Medulla oblongata (tissue), 1 donor: Measurements from ENCODE around the gene CCDC142.
"Not testable (repeated sequence)": the region's sequence is repeated elsewhere in the genome, so short reads cannot be mapped to it uniquely, and the experiment has no call there.

ENCODE experiments used
- DNase-seq: peaks from one replicate; pipeline ENCODE4 v3.0.0-alpha.2; 2015; ENCODE audit errors: extremely low spot score

Gene CCDC142

DNA sequence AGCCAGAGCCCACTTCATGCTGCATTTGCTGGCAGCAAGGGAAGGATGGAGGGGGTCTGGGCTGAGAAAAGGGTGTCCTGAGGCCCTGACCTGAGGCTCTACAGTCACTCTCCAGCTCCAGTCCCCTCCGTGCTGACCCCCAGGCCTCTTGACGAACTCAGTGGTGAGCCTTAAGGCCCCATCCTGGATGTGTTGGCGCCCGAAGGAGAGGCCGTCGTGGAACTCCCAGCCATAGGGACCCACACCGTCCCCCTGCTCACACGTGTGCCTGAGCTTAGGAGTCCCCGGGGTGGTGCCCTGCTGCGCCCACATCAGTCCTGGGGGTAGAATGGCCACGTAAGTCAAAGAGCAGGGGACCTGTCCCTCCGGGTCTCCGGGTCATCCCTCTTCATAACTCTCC is 18.4 kb downstream of the CCDC142 start:
- no peak for DNase-seq

DNA sequence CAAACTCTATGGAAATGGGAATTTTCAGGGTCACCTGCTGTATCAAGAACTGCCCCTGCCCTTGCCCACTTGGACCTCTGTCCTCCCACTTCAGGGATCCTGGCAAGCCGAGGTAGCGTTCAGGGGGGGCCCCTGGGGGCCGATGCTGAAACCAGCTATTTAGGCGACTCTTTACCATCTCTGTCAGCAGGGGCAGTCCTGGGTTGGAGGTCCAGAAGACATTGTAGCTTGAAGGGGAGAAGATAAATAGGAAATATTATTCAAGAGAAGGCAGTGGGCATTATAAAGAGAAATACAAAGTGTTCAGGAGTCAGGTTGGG is 20.1 kb downstream of the CCDC142 start:
- DNase-seq: no peak

DNA sequence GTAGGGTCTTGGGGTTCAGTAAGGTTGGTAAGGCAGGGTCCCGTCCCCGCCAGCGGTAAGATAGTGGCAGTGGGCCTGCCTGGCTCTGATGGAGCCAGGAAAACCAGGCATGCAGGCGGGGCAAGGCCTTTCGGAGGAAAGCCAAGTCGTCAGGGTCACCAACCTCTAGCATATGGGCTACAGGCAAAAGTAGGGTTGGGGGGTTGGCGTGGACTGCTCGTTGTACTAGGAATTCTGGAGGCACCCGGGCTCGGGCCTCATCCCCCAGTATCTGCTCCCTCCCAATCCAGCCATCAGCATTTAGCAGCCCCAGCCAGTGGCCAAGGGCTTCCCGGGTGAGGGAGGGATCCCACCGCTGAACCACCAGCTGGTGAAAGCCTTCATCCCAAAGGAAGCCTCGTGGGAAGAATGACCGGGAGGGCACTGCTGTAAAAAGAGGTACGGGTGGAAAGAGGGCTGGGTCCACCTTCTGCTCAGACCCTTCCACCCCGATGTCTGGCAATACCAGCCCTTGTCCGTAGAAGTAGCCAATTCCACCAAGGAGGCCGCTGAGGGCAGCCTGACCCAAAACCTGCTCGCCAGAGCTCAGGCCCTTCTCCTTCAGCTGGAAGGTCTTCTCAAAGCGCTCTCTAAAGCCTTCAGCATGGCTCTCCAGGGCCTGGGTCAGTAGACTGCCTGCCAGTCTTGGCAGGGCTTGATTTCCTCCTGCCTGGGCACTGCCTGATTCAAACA is 20.6 kb downstream of the CCDC142 start:
- DNase-seq: no peak

DNA sequence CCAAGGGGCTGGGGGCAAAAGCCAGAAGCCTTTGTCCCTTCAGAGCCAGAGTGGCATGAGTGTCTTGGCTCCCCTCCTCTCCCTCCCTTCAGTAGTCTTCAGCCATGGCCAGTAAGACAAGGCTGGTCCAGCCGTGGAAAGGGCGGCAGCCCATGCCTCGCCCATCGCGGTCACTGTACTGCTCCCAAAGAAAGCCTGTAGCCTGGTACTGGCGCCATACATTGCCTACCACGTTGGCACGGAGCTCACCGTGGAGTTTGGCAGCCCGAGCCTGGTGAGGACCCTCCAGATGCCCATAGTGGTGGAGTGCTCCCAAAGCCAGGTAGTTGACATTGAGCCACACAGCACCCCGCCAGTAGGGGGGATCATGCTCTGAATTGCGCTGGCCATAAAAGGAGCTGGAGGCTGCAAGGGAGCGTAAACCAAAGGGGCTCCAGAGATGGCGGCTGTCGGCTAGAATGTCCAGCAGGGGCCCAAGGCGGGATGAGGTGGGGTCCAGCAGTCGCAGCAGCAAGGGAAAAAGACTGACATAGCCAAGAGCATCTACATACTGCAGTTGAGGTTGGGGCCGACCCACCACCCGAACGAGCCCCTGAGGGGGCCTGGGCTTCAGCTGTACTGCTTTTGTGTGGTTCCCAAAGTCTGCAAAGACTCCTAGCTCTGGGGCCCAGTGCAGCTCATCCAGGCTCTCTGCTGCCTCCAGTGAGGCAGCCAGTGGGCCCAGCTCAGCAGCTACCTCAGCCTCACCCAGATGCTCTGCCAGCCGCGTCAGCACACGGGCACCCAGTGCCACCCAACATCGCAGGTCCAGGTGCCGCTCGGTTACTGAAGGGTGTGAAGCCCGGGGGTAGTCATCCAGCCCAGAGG is 21.4 kb downstream of the CCDC142 start:
- DNase-seq: no peak

DNA sequence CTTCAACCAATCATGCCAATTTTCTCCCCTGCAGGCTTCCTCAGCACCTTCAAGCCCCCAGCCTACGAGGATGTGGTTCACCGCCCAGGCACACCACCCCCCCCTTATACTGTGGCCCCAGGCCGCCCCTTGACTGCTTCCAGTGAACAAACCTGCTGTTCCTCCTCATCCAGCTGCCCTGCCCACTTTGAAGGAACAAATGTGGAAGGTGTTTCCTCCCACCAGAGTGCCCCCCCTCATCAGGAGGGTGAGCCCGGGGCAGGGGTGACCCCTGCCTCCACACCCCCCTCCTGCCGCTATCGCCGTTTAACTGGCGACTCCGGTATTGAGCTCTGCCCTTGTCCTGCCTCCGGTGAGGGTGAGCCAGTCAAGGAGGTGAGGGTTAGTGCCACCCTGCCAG is 22.6 kb downstream of the CCDC142 start:
- not testable (repeated sequence) for DNase-seq

DNA sequence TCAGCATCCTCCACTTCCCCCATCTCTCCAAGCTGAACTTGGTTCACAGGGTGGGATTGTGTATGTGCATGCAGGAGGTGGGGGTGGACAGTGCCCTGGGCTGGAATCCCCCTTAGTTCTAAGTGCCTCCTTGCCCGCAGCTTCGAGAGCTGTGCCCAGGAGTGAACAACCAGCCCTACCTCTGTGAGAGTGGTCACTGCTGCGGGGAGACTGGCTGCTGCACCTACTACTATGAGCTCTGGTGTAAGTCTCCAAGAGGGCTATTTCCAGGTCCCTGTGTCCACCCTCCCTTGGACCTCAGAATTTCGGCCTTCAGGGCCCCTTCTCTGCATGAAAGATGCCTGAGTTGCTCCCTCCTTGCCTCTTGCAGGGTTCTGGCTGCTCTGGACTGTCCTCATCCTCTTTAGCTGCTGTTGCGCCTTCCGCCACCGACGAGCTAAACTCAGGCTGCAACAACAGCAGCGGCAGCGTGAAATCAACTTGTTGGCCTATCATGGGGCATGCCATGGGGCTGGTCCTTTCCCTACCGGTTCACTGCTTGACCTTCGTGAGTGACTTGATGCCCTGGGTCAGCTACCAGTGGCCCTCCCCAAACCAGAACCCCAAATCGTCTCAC is 23.2 kb downstream of the CCDC142 start:
- not testable (repeated sequence) for DNase-seq

DNA sequence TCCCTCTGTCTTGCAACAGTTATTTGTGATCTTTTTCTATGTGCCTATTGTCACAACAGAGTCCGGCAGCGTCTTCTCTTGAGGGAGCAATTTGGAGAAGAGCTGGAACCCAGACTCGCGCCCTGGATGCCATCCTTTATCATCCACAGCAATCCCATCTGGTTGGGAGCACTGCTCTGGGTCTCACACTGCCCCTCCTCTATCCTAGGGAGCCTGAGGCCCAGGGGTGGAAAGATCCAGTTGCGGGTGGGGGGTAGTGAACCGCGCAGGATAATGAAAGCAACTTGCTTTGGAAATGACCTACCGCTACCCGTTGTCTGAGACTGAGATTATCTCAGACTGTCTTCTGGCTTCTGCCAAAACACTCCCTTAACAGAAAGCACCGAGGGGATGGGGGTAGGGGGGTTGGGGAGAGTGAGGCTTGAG is 23.8 kb downstream of the CCDC142 start:
- DNase-seq: no peak

DNA sequence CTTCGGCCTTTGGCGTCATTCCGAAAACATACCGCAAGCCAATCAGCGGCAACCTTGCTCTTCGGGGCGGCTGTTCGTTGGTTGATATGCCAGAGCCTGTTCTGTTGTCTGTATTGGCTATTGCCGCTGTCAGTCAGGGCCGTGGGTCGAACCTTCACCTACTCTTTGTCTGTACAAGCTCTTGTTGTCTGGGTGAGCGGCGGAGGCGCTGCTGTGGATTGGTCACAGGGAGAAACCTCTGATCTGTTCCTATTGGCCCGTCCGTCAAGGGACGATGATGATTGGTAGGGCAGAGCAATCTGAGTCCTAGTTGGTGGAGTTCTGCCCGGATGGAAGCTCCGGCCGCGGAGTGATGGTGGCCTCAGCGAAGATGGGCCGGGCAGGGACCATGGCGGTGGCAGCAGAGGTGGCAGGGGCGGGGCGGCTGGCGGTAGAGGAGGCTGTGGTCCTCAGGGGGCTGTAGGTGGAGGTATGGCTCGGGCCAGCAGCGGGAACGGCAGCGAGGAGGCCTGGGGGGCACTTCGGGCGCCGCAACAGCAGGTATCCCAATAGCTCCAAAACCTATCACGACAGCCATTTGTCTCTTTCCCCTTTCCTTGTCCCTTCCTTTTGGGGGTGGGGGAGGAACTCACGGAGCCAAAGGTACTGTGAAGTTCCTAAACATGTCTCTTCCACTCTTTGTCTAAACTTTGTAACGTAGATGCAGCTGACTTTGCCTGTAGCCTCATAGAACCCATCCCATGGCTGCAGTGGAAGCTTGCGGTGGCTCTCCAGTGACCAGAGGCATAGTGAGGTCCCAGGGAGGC is 24.5 kb downstream of the CCDC142 start, which contains the start of gene WBP1:
Gene WBP1 (plus strand): TSS at position 307 of the 806 bp plus-strand sequence. CDS start 165 bp downstream, at position 472.
- DNase-seq: peak; percentile 100

DNA sequence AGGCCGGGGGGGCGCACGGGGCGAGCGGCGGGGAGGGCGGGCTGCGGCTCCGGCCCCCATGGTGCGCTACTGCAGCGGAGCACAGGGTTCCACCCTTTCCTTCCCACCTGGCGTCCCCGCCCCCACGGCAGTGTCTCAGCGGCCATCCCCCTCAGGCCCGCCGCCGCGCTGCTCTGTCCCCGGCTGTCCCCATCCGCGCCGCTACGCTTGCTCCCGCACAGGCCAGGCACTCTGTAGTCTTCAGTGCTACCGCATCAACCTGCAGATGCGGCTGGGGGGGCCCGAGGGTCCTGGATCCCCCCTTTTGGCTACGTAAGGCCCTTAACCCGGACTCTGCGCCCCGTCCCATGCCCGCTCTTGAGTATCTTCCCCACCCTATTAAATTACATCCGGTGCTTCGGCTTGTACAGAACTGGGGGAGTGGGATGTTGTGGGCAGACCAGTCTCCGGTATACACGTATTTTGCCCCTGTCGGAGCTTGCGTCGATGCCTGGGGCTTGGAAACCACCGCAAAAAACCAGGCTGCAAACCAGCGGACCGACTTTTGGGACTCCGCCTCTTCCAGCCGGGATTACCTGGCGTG is 25.2 kb downstream of the CCDC142 start:
- no peak for DNase-seq

DNA sequence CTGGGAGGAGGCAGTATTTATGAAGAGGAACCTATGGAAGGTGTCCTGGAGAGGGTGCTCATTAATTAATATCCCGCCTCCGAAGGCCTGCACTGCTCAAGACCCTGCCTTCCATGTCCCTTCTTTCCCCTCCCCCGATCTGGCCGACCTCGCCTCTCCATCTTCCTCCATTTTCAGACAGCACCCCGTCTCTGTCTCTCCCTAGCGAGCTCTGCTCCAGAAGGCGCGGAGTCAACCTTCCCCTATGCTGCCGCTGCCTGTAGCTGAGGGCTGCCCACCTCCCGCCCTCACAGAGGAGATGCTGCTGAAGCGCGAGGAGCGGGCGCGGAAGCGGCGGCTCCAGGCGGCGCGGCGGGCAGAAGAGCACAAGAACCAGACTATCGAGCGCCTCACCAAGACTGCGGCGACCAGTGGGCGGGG is 25.7 kb downstream of the CCDC142 start:
- no peak for DNase-seq

DNA sequence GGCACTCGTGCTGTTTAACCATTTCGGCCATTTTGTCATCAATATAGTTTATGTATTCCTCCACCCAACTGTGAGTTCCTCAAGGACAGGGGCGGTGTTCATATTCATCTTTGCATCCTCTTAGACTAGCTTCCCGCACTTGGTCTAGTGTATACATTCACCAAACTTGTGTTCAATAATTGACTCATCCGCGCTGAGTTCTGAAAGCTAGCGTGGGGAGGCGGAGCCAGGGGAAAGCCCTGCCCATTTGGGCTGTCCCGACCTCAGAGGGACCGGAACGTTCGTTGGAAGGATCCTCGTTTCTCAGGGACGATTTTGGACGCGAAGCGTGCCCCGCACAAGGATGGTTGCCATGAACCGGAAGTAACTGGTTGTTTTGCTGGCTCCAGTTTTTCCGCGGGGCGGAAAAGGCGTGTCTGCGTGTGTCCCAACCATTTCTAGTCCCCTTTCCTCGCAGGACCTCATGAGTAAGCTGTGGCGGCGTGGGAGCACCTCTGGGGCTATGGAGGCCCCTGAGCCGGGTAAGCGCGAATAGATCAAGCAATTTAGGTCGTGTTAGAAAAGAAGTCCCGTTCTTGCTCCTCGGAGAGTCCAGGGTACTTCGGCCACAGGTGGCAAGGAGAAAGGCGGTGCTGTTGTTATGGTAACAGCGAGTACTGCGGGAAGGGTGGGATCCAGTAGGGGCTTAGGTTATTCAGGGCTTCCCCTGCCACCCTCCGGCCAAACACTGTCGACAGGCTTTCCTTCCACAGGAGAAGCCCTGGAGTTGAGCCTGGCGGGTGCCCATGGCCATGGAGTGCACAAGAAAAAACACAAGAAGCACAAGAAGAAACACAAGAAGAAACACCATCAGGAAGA is 27.9 kb downstream of the CCDC142 start, which contains the start of gene INO80B:
Gene INO80B (plus strand): TSS at position 434 of the 858 bp plus-strand sequence. CDS start 30 bp downstream, at position 464.
- DNase-seq: peak; percentile 99

DNA sequence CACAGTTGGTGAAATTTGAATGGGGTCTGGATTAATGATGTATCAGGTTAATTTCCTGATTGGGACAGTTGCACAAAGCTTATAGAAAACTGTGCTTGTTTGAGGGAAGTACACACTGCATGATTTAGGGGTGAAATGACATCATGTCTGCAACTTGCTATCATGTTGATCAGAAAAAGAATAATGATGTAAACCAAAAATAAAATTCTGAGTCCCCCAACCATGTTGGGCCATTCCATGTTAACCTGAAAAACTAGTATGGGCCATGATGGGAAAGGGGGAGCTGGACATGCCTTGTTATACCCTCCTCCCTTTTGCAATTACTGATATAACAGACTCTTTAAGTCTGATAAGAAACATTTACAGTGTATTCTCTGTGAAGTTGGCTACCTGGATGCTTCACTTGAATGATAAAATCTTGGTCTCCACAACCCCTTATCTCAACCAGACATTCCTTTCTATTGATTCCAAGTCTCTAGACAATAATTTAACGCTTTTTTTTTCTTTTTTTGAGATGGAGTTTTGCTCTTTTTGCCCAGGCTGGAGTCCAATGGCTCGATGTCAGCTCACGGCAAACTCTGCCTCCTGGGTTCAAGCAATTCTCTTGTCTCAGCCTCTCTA is 32.1 kb downstream of the CCDC142 start:
- DNase-seq: no peak

DNA sequence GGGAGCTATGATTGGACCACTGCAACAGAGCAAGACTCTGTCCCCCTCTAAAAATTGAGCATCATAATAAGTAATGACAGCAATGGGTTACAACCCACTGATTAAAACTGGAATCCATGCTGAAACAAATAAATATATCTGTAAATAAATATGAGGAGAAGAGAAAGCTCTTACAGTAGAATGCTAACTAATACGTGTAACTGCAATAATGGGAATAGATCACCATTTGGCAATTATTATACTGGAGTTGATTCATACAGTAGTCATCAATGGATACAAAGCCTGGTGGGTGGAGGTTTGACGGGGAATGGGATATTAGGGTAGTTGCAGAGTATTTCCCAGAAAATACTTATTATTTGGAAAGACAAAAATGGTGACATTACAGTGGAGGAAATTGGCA is 34.0 kb downstream of the CCDC142 start:
- no peak for DNase-seq

DNA sequence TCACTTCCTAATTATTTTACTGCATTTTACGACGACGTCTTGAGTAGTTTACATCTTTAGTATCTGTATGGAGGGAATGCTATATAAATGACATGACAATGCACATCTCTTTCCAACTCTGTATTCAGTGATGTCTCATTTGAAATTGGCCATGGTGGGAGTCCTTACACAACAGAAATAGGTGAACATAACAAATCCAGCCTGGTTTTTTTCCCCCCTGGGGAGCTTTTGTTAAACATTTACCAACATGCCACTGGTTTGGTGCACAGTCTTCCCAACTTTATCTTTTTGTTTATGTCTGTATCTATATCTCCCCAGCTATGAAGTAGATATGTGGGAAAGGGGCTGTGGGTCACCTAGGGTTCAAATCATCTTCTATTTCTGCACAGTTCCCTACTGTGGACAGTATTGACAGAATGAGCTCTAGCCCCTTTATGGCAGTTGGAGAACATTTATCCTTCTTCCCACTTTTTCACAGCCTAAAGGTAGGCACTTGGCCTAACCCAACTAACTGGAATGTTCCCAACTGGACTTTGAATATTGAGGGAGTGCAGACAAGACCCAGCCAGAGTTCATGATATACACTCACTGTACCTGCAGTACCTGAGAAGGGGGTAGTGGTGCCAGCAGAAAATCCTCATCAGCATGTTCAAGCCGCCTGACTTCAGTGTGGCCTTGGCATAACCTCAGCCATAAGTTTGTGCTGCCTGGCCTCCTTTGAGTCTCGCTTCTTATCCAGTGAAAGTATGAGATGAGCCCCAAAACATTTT is 35.4 kb downstream of the CCDC142 start:
- no peak for DNase-seq

DNA sequence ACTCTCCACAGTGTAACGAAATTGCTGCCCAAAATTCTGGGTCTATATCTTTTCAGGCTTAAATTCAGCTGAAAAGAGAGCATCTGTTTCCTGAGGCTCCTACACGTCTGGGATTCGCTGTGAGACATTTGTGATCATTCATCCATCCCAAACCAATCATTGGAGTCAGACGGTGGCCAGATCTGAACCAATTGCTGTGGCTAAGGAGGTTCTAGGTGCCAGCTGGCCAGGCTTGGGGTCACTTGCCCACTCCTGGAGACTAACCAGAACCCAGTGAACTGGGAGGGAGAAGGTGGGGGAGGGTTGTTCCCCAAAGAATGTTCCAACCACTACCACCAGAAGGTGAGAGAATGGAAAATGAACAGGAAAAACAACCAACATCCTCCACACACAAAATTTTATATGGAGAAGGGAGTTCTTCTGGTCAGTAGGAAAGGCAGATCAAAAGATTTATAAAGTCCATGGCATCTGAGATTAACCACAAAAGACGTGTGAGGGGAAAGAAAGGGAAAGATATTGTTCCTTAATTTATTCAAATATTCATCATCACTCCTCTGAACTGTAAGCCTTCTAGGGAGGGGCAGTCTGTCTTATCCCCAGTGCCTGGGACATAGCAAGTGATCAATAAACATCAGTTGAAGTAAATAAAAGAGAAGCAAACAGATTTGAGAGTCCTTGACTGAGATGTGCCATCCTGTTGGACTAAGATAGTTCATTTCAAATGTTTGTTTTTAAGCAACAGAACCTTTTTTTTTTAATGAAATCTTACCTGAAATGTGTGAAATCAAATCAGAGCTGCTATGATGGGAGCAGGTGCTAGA is 38.1 kb downstream of the CCDC142 start:
- no peak for DNase-seq

DNA sequence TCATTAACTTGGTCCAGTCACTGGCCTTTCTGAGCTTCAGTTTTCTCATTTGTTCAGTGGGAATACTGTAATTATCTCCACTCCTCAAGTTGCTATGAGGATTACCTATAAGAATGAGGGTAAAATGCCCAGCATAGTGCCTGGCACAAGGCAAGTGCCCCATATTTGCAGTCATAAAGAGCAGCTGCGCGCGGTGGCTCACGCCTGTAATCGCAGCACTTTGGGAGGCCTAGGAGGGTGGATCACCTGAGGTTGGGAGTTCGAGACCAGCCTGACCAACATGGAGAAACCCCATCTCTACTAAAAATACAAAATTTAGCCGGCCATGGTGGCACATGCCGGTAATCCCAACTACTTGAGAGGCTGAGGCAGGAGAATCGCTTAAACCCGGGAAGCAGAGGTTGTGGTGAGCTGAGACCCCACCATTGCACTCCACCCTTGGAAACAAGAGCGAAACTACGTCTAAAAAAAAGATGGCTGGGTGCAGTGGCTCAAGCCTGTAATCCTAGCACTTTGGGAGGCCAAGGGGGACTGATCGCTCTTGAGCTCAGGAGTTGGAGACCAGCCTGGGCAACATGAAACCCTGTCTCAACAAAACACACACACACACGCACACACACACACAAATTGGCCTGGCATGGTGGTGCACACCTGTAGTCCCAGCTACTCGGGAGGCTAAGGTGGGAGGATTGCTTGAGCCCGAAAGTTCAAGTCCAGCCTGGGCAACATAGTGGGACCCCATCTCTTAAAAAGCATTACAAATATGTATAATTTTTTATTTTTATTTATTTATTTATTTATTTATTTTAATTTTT is 40.1 kb downstream of the CCDC142 start:
- DNase-seq: not testable (repeated sequence)
